K562 (cell line): ENCODE data around the gene VTCN1. TPM values are rescaled to one million over a fixed set of nuclear protein-coding genes. Genes with fewer than 3 reads are reported as not detected.

Experiments used
- ATAC-seq: fragments of 200-7000 bp; cut with Tn5 transposase; 3 replicates; pipeline ENCODE4 v1.9.1; 2020; ENCODE audit warnings: moderate library complexity
- BruUV-seq: library from RNA; stranded (reverse); fragments of 400-500 nt; replicated peaks from 2 replicates; lab custom pipeline; 2021; lab: Mats Ljungman, UMichigan
- CTCF ChIA-PET: fragments of 300-600 bp; formaldehyde crosslinking; extraction: SDS; loops from one replicate; lab custom pipeline; 2021; ENCODE audit warnings: low intra/inter-chr PET ratio; lab: Yijun Ruan, JAX
- POLR2A ChIA-PET: fragments of 300-600, 350-650 bp; sonication (Branson Sonifier 250); formaldehyde crosslinking; extraction: SDS; loops from one replicate; lab custom pipeline; 2021; ENCODE audit warnings: antibody characterized with exemption, inconsistent platforms; lab: Yijun Ruan, JAX
- DNase-seq, 4 experiments: peaks; one replicate each; pipeline versions ENCODE4 v3.0.0 to v3.0.0-alpha.2; 2011 to 2018; ENCODE audit warnings: low spot score in 3 of 4, mixed read lengths in 3 of 4; ENCODE audit errors: extremely low read depth in 1 of 4
- FAIRE-seq: peaks from 2 replicates; lab custom pipeline; 2011; peaks lifted over from hg19 to GRCh38; lab: Jason Lieb, UNC
- H2AFZ ChIP-seq: 2 replicates; pipeline ENCODE4 v1.6.0; 2011; ENCODE audit warnings: low read depth, low read length, control low read depth, inconsistent platforms
- H3K27ac ChIP-seq: fragments of 200-600 bp; 3 replicates; pipeline ENCODE4 v1.8.0; 2011; ENCODE audit warnings: low read depth, mild to moderate bottlenecking, control low read depth, inconsistent platforms, low read length, moderate library complexity, mixed read lengths; ENCODE audit errors: extremely low read depth
- H3K27me3 ChIP-seq, 2 experiments: fragments of 300-600 bp in 1 of 2; 2 replicates in 1 of 2; 3 replicates in 1 of 2; pipeline versions ENCODE4 v1.6.0 to v1.8.0; 2011; ENCODE audit warnings: inconsistent platforms in 2 of 2, low read length in 2 of 2, mild to moderate bottlenecking in 1 of 2, mixed read lengths in 1 of 2, moderate library complexity in 1 of 2; ENCODE audit not compliant: control insufficient read depth in 2 of 2, insufficient read depth in 2 of 2
- H3K36me3 ChIP-seq: fragments of 300-600 bp; 3 replicates; pipeline ENCODE4 v1.8.0; 2011; ENCODE audit warnings: mild to moderate bottlenecking, low read length, inconsistent platforms; ENCODE audit not compliant: control insufficient read depth, insufficient read depth
- H3K4me1 ChIP-seq, 2 experiments: fragments of 200-600 bp in 1 of 2; replicated peaks in 1 of 2; 2 replicates in 1 of 2; 3 replicates in 1 of 2; pipeline versions ENCODE4 v1.5.1 to v1.8.0; 2011; ENCODE audit warnings: inconsistent platforms in 2 of 2, low read length in 2 of 2, mild to moderate bottlenecking in 1 of 2, mixed read lengths in 1 of 2, moderate library complexity in 1 of 2; ENCODE audit not compliant: control insufficient read depth in 2 of 2, insufficient read depth in 2 of 2
- H3K4me2 ChIP-seq: 2 replicates; pipeline ENCODE4 v1.6.1; 2011; ENCODE audit warnings: low read length, control low read depth, inconsistent platforms, mixed read lengths; ENCODE audit not compliant: insufficient read depth
- H3K4me3 ChIP-seq: fragments of 200-600 bp; sonication (generic), shearing (Covaris generic); 2 replicates; pipeline ENCODE4 v1.5.1; 2016; ENCODE audit warnings: control low read depth, inconsistent platforms
- H3K79me2 ChIP-seq: fragments of 200-600 bp; 3 replicates; pipeline ENCODE4 v1.8.0; 2011; ENCODE audit warnings: low read length, inconsistent platforms; ENCODE audit not compliant: control insufficient read depth, insufficient read depth
- H3K9ac ChIP-seq, 2 experiments: 2 replicates each; pipeline versions ENCODE4 v1.6.0 to v1.6.1; 2011; ENCODE audit warnings: low read depth in 2 of 2, low read length in 2 of 2, control low read depth in 1 of 2, inconsistent platforms in 1 of 2, mild to moderate bottlenecking in 1 of 2, mixed read lengths in 1 of 2; ENCODE audit not compliant: insufficient read depth in 1 of 2
- H3K9me1 ChIP-seq: one replicate; pipeline ENCODE4 v1.6.0; 2011; ENCODE audit warnings: inconsistent platforms, mild to moderate bottlenecking, low read length, moderate library complexity; ENCODE audit not compliant: control insufficient read depth, insufficient read depth
- H3K9me3 ChIP-seq: replicated peaks from 2 replicates; pipeline ENCODE4 v1.5.1; 2011; ENCODE audit warnings: low read depth, low read length, inconsistent platforms; ENCODE audit not compliant: control insufficient read depth, insufficient read depth
- H4K20me1 ChIP-seq: replicated peaks from 2 replicates; pipeline ENCODE4 v1.6.1; 2011; ENCODE audit warnings: low read length, inconsistent platforms, mixed read lengths; ENCODE audit not compliant: control insufficient read depth, insufficient read depth
- CREB3L1 ChIP-seq: fragments of 450-650 bp; IDR thresholded peaks from 2 replicates; pipeline ENCODE4 v1.6.1; 2014; ENCODE audit warnings: low read depth, mild to moderate bottlenecking, moderate library complexity, borderline replicate concordance
- E2F3 ChIP-seq: fragments of 250-450 bp; sonication (Bioruptor Pico); IDR thresholded peaks from 2 replicates; pipeline ENCODE4 v1.4.0; 2020; ENCODE audit warnings: mild to moderate bottlenecking
- E4F1 ChIP-seq: fragments of 250-450 bp; sonication (Bioruptor Pico); IDR thresholded peaks from 2 replicates; pipeline ENCODE4 v1.5.0; 2021; ENCODE audit warnings: mild to moderate bottlenecking, borderline replicate concordance
- ESRRB ChIP-seq: fragments of 250-450 bp; sonication (Bioruptor Pico); IDR thresholded peaks from 2 replicates; pipeline ENCODE4 v1.5.0; 2020; ENCODE audit warnings: mild to moderate bottlenecking, moderate library complexity, borderline replicate concordance
- GTF2A2 ChIP-seq: IDR thresholded peaks from 2 replicates; pipeline ENCODE4 v1.6.1; 2016; ENCODE audit warnings: mild to moderate bottlenecking, missing genetic modification characterization, missing compliant biosample characterization
- HDAC2 ChIP-seq: fragments of 450-650 bp; IDR thresholded peaks from 2 replicates; pipeline ENCODE4 v1.6.1; 2016; ENCODE audit warnings: mild to moderate bottlenecking
- HES1 ChIP-seq: fragments of 450-650 bp; IDR thresholded peaks from 2 replicates; pipeline ENCODE4 v1.6.1; 2016; ENCODE audit warnings: low read depth, mild to moderate bottlenecking, moderate library complexity
- HOXB6 ChIP-seq: fragments of 250-450 bp; sonication (Bioruptor Pico); IDR thresholded peaks from 2 replicates; pipeline ENCODE4 v1.5.1; 2022; ENCODE audit warnings: mild to moderate bottlenecking, borderline replicate concordance
- KLF16 ChIP-seq: IDR thresholded peaks from 2 replicates; pipeline ENCODE4 v1.6.1; 2016; ENCODE audit warnings: antibody characterized with exemption
- NCOA1 ChIP-seq: fragments of 450-650 bp; IDR thresholded peaks from 2 replicates; pipeline ENCODE4 v1.6.1; 2016; ENCODE audit warnings: low read depth
- POLR2B ChIP-seq: fragments of 450-650 bp; IDR thresholded peaks from 2 replicates; pipeline ENCODE4 v1.6.1; 2018; ENCODE audit warnings: low read depth; ENCODE audit not compliant: partially characterized antibody
- SIX5 ChIP-seq, 2 experiments: IDR thresholded peaks; 2 replicates each; pipeline ENCODE4 v1.6.1; 2011; ENCODE audit warnings: low read length in 2 of 2, borderline replicate concordance in 1 of 2, low read depth in 1 of 2, mild to moderate bottlenecking in 1 of 2, moderate library complexity in 1 of 2; ENCODE audit not compliant: insufficient read depth in 1 of 2
- THRAP3 ChIP-seq: fragments of 450-650 bp; IDR thresholded peaks from 2 replicates; pipeline ENCODE4 v1.6.1; 2016; ENCODE audit warnings: mild to moderate bottlenecking, inconsistent platforms, borderline replicate concordance
- ZNF23 ChIP-seq: fragments of 250-450 bp; sonication (Bioruptor Pico); IDR thresholded peaks from 2 replicates; pipeline ENCODE4 v1.4.0; 2020; ENCODE audit warnings: mild to moderate bottlenecking
- ZNF280B ChIP-seq: fragments of 250-450 bp; sonication (Bioruptor Pico); IDR thresholded peaks from 2 replicates; pipeline ENCODE4 v1.5.1; 2021; ENCODE audit warnings: mild to moderate bottlenecking
- WGBS: fragments of 100-300 bp; shearing (Covaris generic); methylation state at CpG from one replicate; pipeline ENCODE4 v1.1.6; 2016; ENCODE audit warnings: low coverage, mixed read lengths; ENCODE audit not compliant: insufficient coverage; ENCODE audit errors: missing lambda C conversion rate; 5-methylcytosine and 5-hydroxymethylcytosine counted together
- in situ Hi-C: fragments of 300-500 bp; cut with MboI; formaldehyde crosslinking; loops from 4 replicates; pipeline ENCODE4 v1.15.0; 2018; ENCODE audit warnings: inconsistent platforms, mixed read lengths
- intact Hi-C: fragments of 100-400 bp; cut with micrococcal nuclease; formaldehyde crosslinking; loops from 2 replicates; pipeline ENCODE4 v1.14.2; 2022
- polyA plus RNA-seq, 8 experiments: library from polyadenylated mRNA; depleted of rRNA in 4 of 8; stranded (reverse) in 5 of 8; unstranded in 3 of 8; fragments of >200 nt; fragmentation: Nextera tagmentation in 2 of 8; fragmentation: Illumina TruSeq in 1 of 8; extraction: Ambion mirVana in 2 of 8; extraction: Trizol in 1 of 8; gene quantifications; 2 replicates each; pipeline versions ENCODE4 v1.2.1 to v1.2.3, GENCODE V29; 2011 to 2014; ENCODE audit warnings: inconsistent platforms in 1 of 8, missing spikeins in 1 of 8
- total RNA-seq, 7 experiments: library from RNA; depleted of rRNA in 6 of 7; stranded (reverse); fragments of >200 nt in 6 of 7; fragmentation: Illumina TruSeq in 2 of 7; extraction: Trizol in 2 of 7; gene quantifications; 2 replicates each; pipeline versions ENCODE4 v1.2.1 to v1.2.3, GENCODE V29; 2011 to 2021; ENCODE audit warnings: low replicate concordance in 1 of 7

Gene VTCN1
- total and polyA plus RNA-seq, 9 of the 15 experiments (the other 6 are each of a cell fraction or from before 2014, with no cell fraction given) = not detected

- no peak overlapping the region for H2AFZ ChIP-seq
- TF ChIP-seq HOXB6 (CRISPR knock-in tag) (no peak), ESRRB (CRISPR knock-in tag) (no peak), KLF16 (no peak), E4F1 (CRISPR knock-in tag) (no peak), HES1 (no peak), E2F3 (CRISPR knock-in tag) (no peak), CREB3L1 (no peak), GTF2A2 (tag) (no peak), ZNF280B (no peak), POLR2B (no peak), ZNF23 (CRISPR knock-in tag) (no peak), NCOA1 (no peak), HDAC2 (no peak), SIX5 (IDR thresholded peaks at IDR 0.05; ENCODE audit: borderline replicate concordance in 1 of 2, insufficient read depth in 1 of 2, low read depth in 1 of 2, low read length in 2 of 2) (no peak), THRAP3 (no peak)
- H3K9ac ChIP-seq = no peak overlapping the region
- H4K20me1 ChIP-seq = no peaks in the 10 kb centered on the region
- FAIRE-seq = no peak
- no peak for DNase-seq
- WGBS = 2% methylated on average over 2 of the region's 2 CpGs
- intact Hi-C loops (no loop called here), in situ Hi-C loops (no loop called here)
- no peak overlapping the region for H3K4me3 ChIP-seq
- H3K9me1 ChIP-seq = no peaks in the 10 kb centered on the region
- no peak overlapping the region for H3K4me2 ChIP-seq
- no peak for ATAC-seq
- no peak overlapping the region for H3K27ac ChIP-seq
- CTCF ChIA-PET = no interaction called here
- H3K36me3 ChIP-seq = no peaks in the 10 kb centered on the region
- no peaks in the 10 kb centered on the region for H3K79me2 ChIP-seq
- BruUV-seq = no TSS peak
- H3K27me3 ChIP-seq = peaks cover 3 to 10% of the 10 kb centered on the region in 2 experiments; a peak in 2 of 5 replicates
- POLR2A ChIA-PET = interaction anchor here (0.6 to 0.9 kb wide), 2 partner anchors 36 to 780 kb away, joined by 3 read pairs; no protein-coding TSS in a partner anchor
- H3K4me1 ChIP-seq = no peaks in the 10 kb centered on the region
- H3K9me3 ChIP-seq = 0 out of 2 replicates have a peak, but pooled peaks cover 3% of the 10 kb centered on the region
These were observed 44.7 kb downstream of the VTCN1 start for GRCh38 chr1:117166076-117166475.
